Measurements from ENCODE around the gene SMAD3. TPM values are rescaled to one million over a fixed set of nuclear protein-coding genes. Genes with fewer than 3 reads are reported as not detected.

SMAD3 gene
- total RNA-seq, 1 donor from 2014 or later, result 61.6 TPM

GRCh38 chr15:67062369-67062985 is 2.9 kb upstream of the SMAD3 start:
- Mint-ChIP-seq H3K4me3 (no peak overlapping the region), H3K27ac (peak overlapping the region; percentile 15), H3K27me3 (peaks cover 17% of the 10 kb centered on the region), H3K36me3 (ENCODE audit: low read depth) (peaks cover 7% of the 10 kb centered on the region), H3K4me1 (peaks cover 29% of the 10 kb centered on the region), H3K9me3 (no peaks in the 10 kb centered on the region)
- no peak for DNase-seq
- intact Hi-C loops (cut with micrococcal nuclease), result no loop called here

- peak overlapping the region; percentile 73 for H3K27ac Mint-ChIP-seq
- H3K27me3 Mint-ChIP-seq, result peaks cover 17% of the 10 kb centered on the region
- peaks cover 44% of the 10 kb centered on the region for H3K4me1 Mint-ChIP-seq
- no peaks in the 10 kb centered on the region for H3K9me3 Mint-ChIP-seq
- intact Hi-C loops (cut with micrococcal nuclease), result no loop called here
- DNase-seq, result peak; percentile 80
- peak overlapping the region; percentile 71 for H3K4me3 Mint-ChIP-seq
- peaks cover 14% of the 10 kb centered on the region for H3K36me3 Mint-ChIP-seq (ENCODE audit: low read depth)
Measured at GRCh38 chr15:67063689-67064606, 1.5 kb upstream of the SMAD3 start.

GRCh38 chr15:67064607-67065530 is 533 bp upstream of the SMAD3 start:
- H3K4me3 Mint-ChIP-seq, result peak overlapping the region; percentile 74

GRCh38 chr15:67066041-67066958 is 898 bp downstream of the SMAD3 start:
- DNase-seq, result peak; percentile 83
- peak overlapping the region; percentile 99 for H3K27ac Mint-ChIP-seq
- peak overlapping the region; percentile 92 for H3K4me3 Mint-ChIP-seq
- H3K9me3 Mint-ChIP-seq, result no peaks in the 10 kb centered on the region
- peaks cover 34% of the 10 kb centered on the region for H3K36me3 Mint-ChIP-seq (ENCODE audit: low read depth)
- peaks cover 62% of the 10 kb centered on the region for H3K4me1 Mint-ChIP-seq
- intact Hi-C loops (cut with micrococcal nuclease), result loop anchor here (5.0 kb wide), 6 partner anchors 39 to 186 kb away; partner anchors contain the start of genes AAGAB and IQCH
- peaks cover 17% of the 10 kb centered on the region for H3K27me3 Mint-ChIP-seq

More at GRCh38 chr15:67064607-67065530, 533 bp upstream of the SMAD3 start:
- Mint-ChIP-seq H3K27ac (peak overlapping the region; percentile 73), H3K9me3 (no peaks in the 10 kb centered on the region), H3K27me3 (peaks cover 17% of the 10 kb centered on the region), H3K36me3 (ENCODE audit: low read depth) (peaks cover 21% of the 10 kb centered on the region), H3K4me1 (peaks cover 50% of the 10 kb centered on the region)
- intact Hi-C loops (cut with micrococcal nuclease), result loop anchor here (5.0 kb wide), 6 partner anchors 38 to 187 kb away; partner anchors contain the start of genes AAGAB and IQCH
- no peak for DNase-seq

GRCh38 chr15:67066959-67067853 is 1.8 kb downstream of the SMAD3 start:
- Mint-ChIP-seq H3K36me3 (ENCODE audit: low read depth) (peaks cover 36% of the 10 kb centered on the region), H3K9me3 (peaks cover under 1% of the 10 kb centered on the region), H3K4me1 (peaks cover 60% of the 10 kb centered on the region), H3K27me3 (peaks cover 14% of the 10 kb centered on the region), H3K27ac (peak overlapping the region; percentile 93), H3K4me3 (peak overlapping the region; percentile 92)
- intact Hi-C loops (cut with micrococcal nuclease), result loop anchor here (1.0 to 5.0 kb wide), 7 partner anchors 18 to 185 kb away; partner anchors contain the start of genes AAGAB and IQCH
- peak; percentile 80 for DNase-seq

- H3K9me3 Mint-ChIP-seq, result peaks cover 3% of the 10 kb centered on the region
- peaks cover 63% of the 10 kb centered on the region for H3K4me1 Mint-ChIP-seq
- DNase-seq, result peak; percentile 72
- peaks cover 12% of the 10 kb centered on the region for H3K27me3 Mint-ChIP-seq
- peaks cover 44% of the 10 kb centered on the region for H3K36me3 Mint-ChIP-seq (ENCODE audit: low read depth)
- H3K27ac Mint-ChIP-seq, result peak overlapping the region; percentile 93
- intact Hi-C loops (cut with micrococcal nuclease), result loop anchor here (1.0 to 5.0 kb wide), 10 partner anchors 13 to 184 kb away; partner anchors contain the start of genes AAGAB and IQCH
- peak overlapping the region; percentile 92 for H3K4me3 Mint-ChIP-seq
Measured at GRCh38 chr15:67067930-67068551, 2.6 kb downstream of the SMAD3 start.

GRCh38 chr15:67068710-67069400 is 3.5 kb downstream of the SMAD3 start:
- peak; percentile 71 for DNase-seq
- Mint-ChIP-seq H3K27ac (peak overlapping the region; percentile 93), H3K4me3 (peak overlapping the region; percentile 92), H3K9me3 (peaks cover 3% of the 10 kb centered on the region), H3K36me3 (ENCODE audit: low read depth) (peaks cover 46% of the 10 kb centered on the region), H3K4me1 (peaks cover 62% of the 10 kb centered on the region), H3K27me3 (peaks cover 5% of the 10 kb centered on the region)
- intact Hi-C loops (cut with micrococcal nuclease), result loop anchor here (1.0 to 5.0 kb wide), 9 partner anchors 12 to 183 kb away; partner anchors contain the start of genes AAGAB and IQCH

- Mint-ChIP-seq H3K4me1 (peaks cover 68% of the 10 kb centered on the region), H3K4me3 (peak overlapping the region; percentile 92), H3K36me3 (ENCODE audit: low read depth) (peaks cover 51% of the 10 kb centered on the region), H3K27me3 (no peaks in the 10 kb centered on the region), H3K9me3 (peaks cover 3% of the 10 kb centered on the region), H3K27ac (peak overlapping the region; percentile 80)
- no peak for DNase-seq
- intact Hi-C loops (cut with micrococcal nuclease), result no loop called here
Measured at GRCh38 chr15:67070150-67070549, 4.7 kb downstream of the SMAD3 start.

GRCh38 chr15:67070892-67071664 is 5.7 kb downstream of the SMAD3 start:
- H3K9me3 Mint-ChIP-seq, result peaks cover 3% of the 10 kb centered on the region
- peaks cover 75% of the 10 kb centered on the region for H3K4me1 Mint-ChIP-seq
- H3K27me3 Mint-ChIP-seq, result no peaks in the 10 kb centered on the region
- peaks cover 58% of the 10 kb centered on the region for H3K36me3 Mint-ChIP-seq (ENCODE audit: low read depth)
- H3K4me3 Mint-ChIP-seq, result peak overlapping the region; percentile 56
- peak overlapping the region; percentile 14 for H3K27ac Mint-ChIP-seq
- intact Hi-C loops (cut with micrococcal nuclease), result no loop called here
- DNase-seq, result no peak

GRCh38 chr15:67072442-67072841 is 7.0 kb downstream of the SMAD3 start:
- peak; percentile 69 for DNase-seq
- peaks cover 87% of the 10 kb centered on the region for H3K4me1 Mint-ChIP-seq
- intact Hi-C loops (cut with micrococcal nuclease), result no loop called here
- H3K27me3 Mint-ChIP-seq, result no peaks in the 10 kb centered on the region
- peaks cover 3% of the 10 kb centered on the region for H3K9me3 Mint-ChIP-seq
- H3K27ac Mint-ChIP-seq, result peak overlapping the region; percentile 87
- H3K36me3 Mint-ChIP-seq (ENCODE audit: low read depth), result peaks cover 62% of the 10 kb centered on the region
- peak overlapping the region; percentile 79 for H3K4me3 Mint-ChIP-seq
